GM23338 (cell line): Measurements from ENCODE around the gene CALR3. TPM values are rescaled to one million over a fixed set of nuclear protein-coding genes. Genes with fewer than 3 reads are reported as not detected.
A peak's percentile ranks its signal among the peaks of the same experiment; 100 is the strongest.

Experiments used
- ATAC-seq: fragments of 200-7000 bp; cut with Tn5 transposase; 3 replicates; pipeline ENCODE4 v1.9.1; 2020
- DNase-seq: peaks from one replicate; pipeline ENCODE4 v3.0.0-alpha.2; 2015; ENCODE audit warnings: low spot score
- H2AFZ ChIP-seq: fragments of 200-600 bp; sonication (generic); 2 replicates; pipeline ENCODE4 v1.8.0; 2016; ENCODE audit warnings: antibody characterized with exemption, mild to moderate bottlenecking, moderate library complexity
- H3F3A ChIP-seq: fragments of 200-600 bp; sonication (generic); replicated peaks from 2 replicates; pipeline ENCODE4 v1.8.0; 2017; ENCODE audit warnings: antibody characterized with exemption, mixed run types, low read depth
- H3K27ac ChIP-seq: fragments of 200-600 bp; sonication (generic); 2 replicates; pipeline ENCODE4 v1.6.1; 2016; ENCODE audit warnings: low read depth
- H3K27me3 ChIP-seq: fragments of 200-600 bp; sonication (generic); 2 replicates; pipeline ENCODE4 v1.8.0; 2016; ENCODE audit warnings: mild to moderate bottlenecking, mixed run types, moderate library complexity; ENCODE audit not compliant: insufficient read depth
- H3K36me3 ChIP-seq: fragments of 200-600 bp; sonication (generic); 2 replicates; pipeline ENCODE4 v1.8.0; 2016; ENCODE audit warnings: mild to moderate bottlenecking; ENCODE audit not compliant: insufficient read depth
- H3K4me1 ChIP-seq: fragments of 200-600 bp; sonication (generic); 2 replicates; pipeline ENCODE4 v1.8.0; 2016; ENCODE audit warnings: mild to moderate bottlenecking, moderate library complexity; ENCODE audit not compliant: insufficient read depth
- H3K4me2 ChIP-seq: fragments of 200-600 bp; sonication (generic); 2 replicates; pipeline ENCODE4 v1.7.1; 2017; ENCODE audit warnings: mixed run types
- H3K4me3 ChIP-seq: fragments of 200-600 bp; sonication (generic); 2 replicates; pipeline ENCODE4 v1.6.1; 2016; ENCODE audit warnings: mixed run types
- H3K79me2 ChIP-seq: fragments of 200-600 bp; sonication (generic); replicated peaks from 2 replicates; pipeline ENCODE4 v1.8.0; 2017; ENCODE audit warnings: mild to moderate bottlenecking; ENCODE audit not compliant: insufficient read depth
- H3K9me2 ChIP-seq: fragments of 200-600 bp; sonication (generic); 2 replicates; pipeline ENCODE4 v1.8.0; 2017; ENCODE audit not compliant: insufficient read depth
- H4K20me1 ChIP-seq: fragments of 200-600 bp; sonication (generic); replicated peaks from 2 replicates; pipeline ENCODE4 v1.8.0; 2017; ENCODE audit warnings: mild to moderate bottlenecking; ENCODE audit not compliant: insufficient read depth
- H3K27ac Mint-ChIP-seq: 2 replicates; pipeline ENCODE4 v1.8.0; 2020; ENCODE audit warnings: inconsistent platforms, mild to moderate bottlenecking, moderate library complexity, mixed read lengths
- H3K27me3 Mint-ChIP-seq: 3 replicates; pipeline ENCODE4 v1.8.0; 2022; ENCODE audit warnings: low read depth, mild to moderate bottlenecking, moderate library complexity, mixed read lengths, inconsistent platforms; ENCODE audit not compliant: insufficient read depth, poor library complexity
- H3K36me3 Mint-ChIP-seq: 3 replicates; pipeline ENCODE4 v1.8.0; 2021; ENCODE audit warnings: low read depth, mild to moderate bottlenecking, inconsistent platforms, moderate library complexity, mixed read lengths
- H3K4me1 Mint-ChIP-seq: 3 replicates; pipeline ENCODE4 v1.8.0; 2020; ENCODE audit warnings: mild to moderate bottlenecking, inconsistent platforms, mixed read lengths
- H3K4me3 Mint-ChIP-seq: 3 replicates; pipeline ENCODE4 v1.8.0; 2021; ENCODE audit warnings: moderate library complexity, mild to moderate bottlenecking, inconsistent platforms, mixed read lengths
- H3K9me3 Mint-ChIP-seq: 3 replicates; pipeline ENCODE4 v1.8.0; 2020; ENCODE audit warnings: moderate library complexity, mild to moderate bottlenecking, inconsistent platforms, mixed read lengths
- CREB1 ChIP-seq: fragments of 250-450 bp; sonication (Bioruptor Pico); IDR thresholded peaks from 2 replicates; pipeline ENCODE4 v1.5.0; 2020; ENCODE audit warnings: low read depth, mild to moderate bottlenecking, moderate library complexity
- CTCF ChIP-seq, 2 experiments: fragments of 200-600 bp in 1 of 2; sonication (generic) in 1 of 2; conservative IDR thresholded peaks; 2 replicates each; pipeline versions ENCODE4 v1.5.1 to v1.6.1; 2016 to 2017; ENCODE audit warnings: antibody characterized with exemption in 2 of 2, low read depth in 2 of 2, mild to moderate bottlenecking in 2 of 2, moderate library complexity in 1 of 2
- ETS1 ChIP-seq: IDR thresholded peaks from 2 replicates; pipeline ENCODE4 v1.6.1; 2016; ENCODE audit warnings: antibody characterized with exemption
- EZH2 ChIP-seq: fragments of 200-600 bp; sonication (generic); IDR thresholded peaks from one replicate; pipeline ENCODE4 v1.8.0; 2017; ENCODE audit warnings: antibody characterized with exemption, mild to moderate bottlenecking, low read depth; ENCODE audit not compliant: unreplicated experiment
- EZH2phosphoT487 ChIP-seq: fragments of 200-600 bp; sonication (generic); IDR thresholded peaks from one replicate; pipeline ENCODE4 v1.8.1; 2018; ENCODE audit warnings: antibody characterized with exemption; ENCODE audit not compliant: unreplicated experiment
- JUNB ChIP-seq: IDR thresholded peaks from one replicate; pipeline ENCODE4 v1.6.1; 2016; ENCODE audit warnings: antibody characterized with exemption; ENCODE audit not compliant: unreplicated experiment
- NANOG ChIP-seq: IDR thresholded peaks from 2 replicates; pipeline ENCODE4 v1.6.1; 2016; ENCODE audit warnings: antibody characterized with exemption, borderline replicate concordance
- POLR2AphosphoS5 ChIP-seq: IDR thresholded peaks from 2 replicates; pipeline ENCODE4 v1.6.1; 2016; ENCODE audit warnings: antibody characterized with exemption, low read depth
- REST ChIP-seq: IDR thresholded peaks from one replicate; pipeline ENCODE4 v1.6.1; 2018; ENCODE audit warnings: antibody characterized with exemption; ENCODE audit not compliant: unreplicated experiment
- STAT1 ChIP-seq: IDR thresholded peaks from one replicate; pipeline ENCODE4 v1.6.1; 2016; ENCODE audit warnings: antibody characterized with exemption; ENCODE audit not compliant: unreplicated experiment
- ZNF331 ChIP-seq: fragments of 250-450 bp; sonication (Bioruptor Pico); IDR thresholded peaks from 2 replicates; pipeline ENCODE4 v1.5.0; 2020; ENCODE audit warnings: low read depth, mild to moderate bottlenecking, moderate library complexity
- polyA plus RNA-seq: library from polyadenylated mRNA; unstranded; fragments of >200 nt; fragmentation: Nextera tagmentation; extraction: Ambion mirVana; gene quantifications from 2 replicates; pipeline ENCODE4 v1.2.1, GENCODE V29; 2016
- total RNA-seq: library from RNA; depleted of rRNA; stranded (reverse); fragments of >200 nt; shearing (Covaris generic); gene quantifications from 2 replicates; pipeline ENCODE4 v1.2.3, GENCODE V29; 2014

Gene CALR3
- total and polyA plus RNA-seq, 2 experiments from 2014 or later: 0.42 to 0.66 TPM

DNA sequence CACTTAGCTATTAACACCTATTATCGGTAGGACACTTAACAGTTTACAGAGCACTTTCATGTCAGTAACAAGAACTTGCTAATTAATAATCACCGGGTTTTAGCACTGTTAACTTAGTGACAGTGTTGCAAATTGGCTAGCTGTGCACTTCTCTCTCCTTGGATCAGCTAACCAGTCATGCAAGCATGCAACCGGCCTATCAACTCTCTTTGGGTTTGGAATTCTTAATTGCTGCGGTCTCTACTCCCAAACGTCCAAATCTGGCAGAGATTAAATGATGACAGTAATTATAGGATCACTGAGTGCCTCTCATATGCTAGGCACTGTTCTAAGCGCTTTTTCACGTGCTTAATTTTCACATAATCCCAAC, 25.4 kb downstream of the CALR3 start:
- no peak for TF ChIP-seq CREB1 (CRISPR knock-in tag)
- TF ChIP-seq POLR2AphosphoS5: no peak
- no peak for TF ChIP-seq JUNB
- no peak for TF ChIP-seq EZH2phosphoT487
- no peak for TF ChIP-seq ETS1
- no peak for TF ChIP-seq ZNF331 (CRISPR knock-in tag)
- Mint-ChIP-seq H3K4me1 (peaks cover 33% of the 10 kb centered on the region), H3K36me3 (no peaks in the 10 kb centered on the region; the same call in 1 of the 3 replicates), H3K4me3 (peak overlapping the region; percentile 96), H3K27ac (no peak overlapping the region), H3K9me3 (peaks cover 5% of the 10 kb centered on the region; the same call in 1 of the 3 replicates), H3K27me3 (peaks cover 12% of the 10 kb centered on the region)
- Histone ChIP-seq H3K27ac (no peak overlapping the region), H3K36me3 (no peaks in the 10 kb centered on the region), H3K4me3 (peak overlapping the region; percentile 91), H4K20me1 (peaks cover 32% of the 10 kb centered on the region), H2AFZ (no peak overlapping the region), H3K9me2 (no peaks in the 10 kb centered on the region), H3K79me2 (peaks cover 58% of the 10 kb centered on the region), H3K27me3 (no peaks in the 10 kb centered on the region), H3K4me2 (peak overlapping the region; percentile 75), H3F3A (no peaks in the 10 kb centered on the region), H3K4me1 (peaks cover 17% of the 10 kb centered on the region)
- ATAC-seq (no peak), DNase-seq (no peak)

GRCh38 chr19:16467581-16467980, 28.4 kb downstream of the CALR3 start:
- Histone ChIP-seq H4K20me1 (peaks cover 45% of the 10 kb centered on the region), H3K27ac (peak overlapping the region; percentile 69; the same call in 1 of the 2 replicates), H3K9me2 (no peaks in the 10 kb centered on the region), H3K27me3 (no peaks in the 10 kb centered on the region), H3K4me2 (no peak overlapping the region), H2AFZ (no peak overlapping the region), H3K4me1 (peaks cover 16% of the 10 kb centered on the region), H3K79me2 (peaks cover 87% of the 10 kb centered on the region), H3K4me3 (no peak overlapping the region), H3K36me3 (no peaks in the 10 kb centered on the region), H3F3A (no peaks in the 10 kb centered on the region)
- Mint-ChIP-seq H3K27ac (peak overlapping the region; percentile 15), H3K36me3 (peaks cover 4% of the 10 kb centered on the region; the same call in 2 of the 3 replicates), H3K4me3 (no peak overlapping the region), H3K4me1 (peaks cover 43% of the 10 kb centered on the region), H3K9me3 (no peaks in the 10 kb centered on the region), H3K27me3 (peaks cover 16% of the 10 kb centered on the region)
- DNase-seq (no peak), ATAC-seq (no peak)
- TF ChIP-seq EZH2 (no peak), POLR2AphosphoS5 (no peak), CREB1 (CRISPR knock-in tag) (no peak), ETS1 (no peak), JUNB (no peak), REST (no peak), NANOG (no peak), CTCF (conservative IDR thresholded peaks at IDR 0.05; ENCODE audit: low read depth in 2 of 2) (no peak), STAT1 (no peak), EZH2phosphoT487 (no peak)
